Measurements from ENCODE around the gene RRBP1.
A peak's percentile ranks its signal among the peaks of the same experiment; 100 is the strongest.

RRBP1 gene

DNA sequence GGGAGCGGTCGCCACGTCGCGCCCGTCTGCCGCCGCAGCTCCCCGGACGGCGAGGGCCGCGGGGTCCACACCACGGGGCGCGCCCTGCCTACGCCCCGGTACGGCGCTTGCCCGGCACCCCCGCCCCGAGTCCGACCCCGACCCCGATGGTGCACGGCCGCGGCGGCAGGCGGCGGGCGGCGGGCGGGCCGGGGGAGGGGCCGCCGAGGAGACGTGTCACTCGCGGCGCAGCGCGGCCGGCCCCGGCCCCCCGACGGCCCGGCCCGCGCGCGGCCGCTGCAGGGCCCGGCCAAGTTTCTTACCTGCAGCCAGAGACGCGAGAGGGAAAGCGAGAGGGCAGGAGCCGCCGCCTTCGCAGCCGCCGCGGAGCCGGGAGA is 328 bp downstream of the RRBP1 start:
- no peak for DNase-seq

DNA sequence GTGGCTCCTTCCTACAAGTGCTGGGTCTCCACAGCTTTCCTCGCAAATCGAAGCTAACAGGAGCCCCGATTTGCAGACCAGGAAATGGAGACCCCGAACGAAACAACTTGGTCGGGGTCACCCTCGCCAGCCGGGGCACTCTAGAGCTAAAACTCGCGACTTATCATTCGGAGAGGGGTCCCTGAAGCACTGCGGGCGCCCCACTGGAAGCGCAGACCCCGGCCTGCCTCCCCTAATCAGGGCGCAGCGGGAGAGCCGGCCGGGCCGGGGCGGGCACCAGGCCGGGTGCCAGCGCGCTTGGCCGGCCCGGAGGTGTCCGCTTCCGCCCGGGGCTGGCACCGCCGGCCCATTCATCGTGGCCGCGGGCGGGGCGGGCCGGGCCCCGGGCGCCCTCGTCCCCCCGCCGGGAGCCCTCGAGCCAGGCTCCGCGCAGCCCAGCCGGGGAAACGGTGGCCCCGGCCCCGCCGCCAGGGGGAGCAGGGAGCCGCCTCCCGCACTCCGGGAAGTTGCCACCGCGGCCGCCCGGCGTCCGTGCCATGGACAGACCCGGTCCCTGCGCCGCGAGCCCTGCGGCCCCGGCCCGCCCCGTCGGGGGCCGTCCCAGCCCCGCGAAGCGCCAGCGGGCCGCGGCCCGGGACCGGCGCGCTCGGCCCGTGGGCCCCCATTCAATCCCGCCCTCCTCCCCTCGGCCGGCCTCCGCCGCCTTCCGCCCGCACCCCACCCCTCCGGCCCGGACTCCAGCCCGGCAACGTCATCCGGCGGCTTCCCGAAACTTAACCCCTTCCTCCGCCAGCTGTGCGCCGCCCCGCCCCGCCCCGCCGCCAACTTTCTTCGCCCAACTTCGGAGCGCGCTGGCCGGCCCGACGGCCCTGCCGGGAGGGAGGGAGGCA is 961 bp downstream of the RRBP1 start:
- peak in 1 of 2 experiments; percentile 87 for DNase-seq

DNA sequence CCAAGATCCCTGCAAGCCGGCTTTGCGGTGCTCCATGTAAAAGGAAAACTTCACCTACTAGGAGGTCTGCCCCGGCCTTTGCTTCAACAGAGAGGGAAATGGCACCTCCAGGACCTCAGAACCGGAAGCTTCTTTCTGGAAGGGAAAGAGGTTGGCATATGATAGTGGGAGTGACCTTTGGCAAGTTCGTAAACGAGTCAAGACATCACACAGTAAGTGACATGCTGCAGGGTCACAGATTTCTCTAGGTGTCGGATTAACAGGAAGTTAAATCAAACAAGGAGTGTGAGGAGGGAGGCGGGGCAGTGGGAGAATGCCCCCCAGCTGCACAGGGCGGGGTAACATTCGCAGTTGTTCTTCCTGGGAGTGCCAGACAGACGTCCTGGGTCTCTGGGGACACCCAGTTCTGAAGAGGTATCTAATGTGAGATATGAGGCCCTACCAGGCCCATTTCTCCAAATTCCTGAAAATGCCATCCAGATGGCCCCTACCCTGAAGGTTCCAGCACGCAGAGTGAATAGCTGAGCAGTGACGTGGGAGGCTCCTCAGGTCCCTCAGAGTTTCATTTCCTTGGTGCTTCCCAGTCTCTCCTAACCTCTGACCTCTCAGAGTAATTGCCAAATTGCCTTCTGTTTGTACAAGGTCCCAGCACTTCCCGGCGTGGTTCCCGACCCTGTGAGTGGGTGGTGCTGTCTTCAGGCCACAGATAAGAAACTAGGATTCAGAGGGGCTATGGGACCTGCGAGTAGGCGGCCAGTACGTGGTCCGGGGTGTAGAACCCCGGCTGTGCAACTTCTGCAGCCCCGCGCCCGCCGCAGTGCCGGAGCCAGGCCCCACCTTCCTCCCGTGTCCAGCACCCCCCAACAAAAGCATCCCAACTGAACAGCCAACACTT is 1.9 kb downstream of the RRBP1 start:
- no peak for DNase-seq

DNA sequence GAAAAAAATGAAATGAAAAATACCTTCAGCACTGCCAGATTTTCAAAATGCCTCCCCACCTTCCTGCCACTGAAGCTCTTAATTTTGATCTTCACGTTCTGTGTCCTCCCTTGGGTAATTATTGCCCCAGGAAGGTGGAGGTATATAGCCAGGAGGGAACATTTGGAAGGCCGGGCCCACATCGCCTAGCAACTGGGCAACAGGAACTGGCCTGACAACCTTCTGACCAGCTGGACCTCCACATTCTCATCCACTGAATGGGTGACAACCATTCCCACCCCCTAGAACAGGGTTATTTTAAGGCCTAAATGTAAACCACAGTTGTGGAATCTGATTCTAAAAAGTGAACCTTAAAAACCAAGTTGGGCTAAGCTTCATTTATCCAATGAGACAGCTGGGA is 3.2 kb downstream of the RRBP1 start:
- no peak for DNase-seq

DNA sequence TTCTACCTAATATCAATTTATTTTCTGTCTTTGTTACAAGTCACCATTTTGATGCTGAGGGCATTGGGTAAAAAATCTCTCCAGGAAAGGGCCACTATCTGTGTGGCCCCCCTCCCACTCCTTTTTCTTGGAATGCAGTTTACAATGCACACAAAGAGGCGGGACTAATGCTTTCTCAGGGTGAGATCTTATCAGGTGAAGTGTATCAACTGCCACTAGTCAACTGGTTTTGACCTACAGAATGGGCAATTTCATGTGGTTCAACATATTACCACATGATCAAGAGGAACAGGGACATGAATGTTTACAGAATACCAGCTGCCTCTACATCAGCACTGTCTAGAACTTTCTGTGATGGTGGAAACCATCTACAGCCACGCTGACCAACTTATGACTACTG is 3.7 kb downstream of the RRBP1 start:
- no peak for DNase-seq

DNA sequence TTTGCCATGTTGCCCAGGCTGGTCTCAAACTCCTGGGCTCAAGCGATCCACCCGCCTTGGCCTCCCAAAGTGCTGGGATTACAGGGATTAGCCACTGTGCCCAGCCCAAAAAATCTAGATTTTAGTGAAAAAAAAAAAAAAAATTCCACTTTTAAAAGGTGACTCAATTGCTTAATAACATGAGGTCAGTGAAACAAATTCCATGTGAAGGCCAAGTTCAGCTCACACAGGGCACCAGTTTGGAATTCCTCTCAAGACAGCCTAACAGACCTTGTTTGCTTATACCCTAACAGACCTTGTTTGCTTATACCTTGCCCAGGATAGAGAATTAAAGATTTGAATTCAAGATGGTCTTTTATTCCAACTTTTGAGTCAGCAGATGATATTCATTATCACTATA is 5.1 kb downstream of the RRBP1 start:
- DNase-seq, result no peak

DNA sequence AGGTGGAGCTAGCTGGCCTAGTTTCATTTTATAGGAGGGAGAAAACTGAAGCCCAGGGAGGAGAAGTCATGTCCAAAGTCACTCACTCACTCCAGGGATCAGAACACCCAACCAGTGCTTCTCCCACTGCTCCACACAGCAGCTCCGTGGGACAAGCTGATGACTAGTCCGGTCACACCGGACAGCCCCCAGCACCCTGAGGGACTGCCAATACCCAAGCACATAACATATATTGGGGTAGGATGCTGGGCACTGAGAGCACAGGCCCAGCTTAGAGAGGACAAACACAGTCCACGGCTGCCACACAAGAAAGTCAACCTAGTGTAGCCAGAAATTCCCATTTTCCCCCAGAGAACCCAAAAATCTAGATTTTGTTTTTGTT is 5.7 kb downstream of the RRBP1 start:
- DNase-seq, result no peak

DNA sequence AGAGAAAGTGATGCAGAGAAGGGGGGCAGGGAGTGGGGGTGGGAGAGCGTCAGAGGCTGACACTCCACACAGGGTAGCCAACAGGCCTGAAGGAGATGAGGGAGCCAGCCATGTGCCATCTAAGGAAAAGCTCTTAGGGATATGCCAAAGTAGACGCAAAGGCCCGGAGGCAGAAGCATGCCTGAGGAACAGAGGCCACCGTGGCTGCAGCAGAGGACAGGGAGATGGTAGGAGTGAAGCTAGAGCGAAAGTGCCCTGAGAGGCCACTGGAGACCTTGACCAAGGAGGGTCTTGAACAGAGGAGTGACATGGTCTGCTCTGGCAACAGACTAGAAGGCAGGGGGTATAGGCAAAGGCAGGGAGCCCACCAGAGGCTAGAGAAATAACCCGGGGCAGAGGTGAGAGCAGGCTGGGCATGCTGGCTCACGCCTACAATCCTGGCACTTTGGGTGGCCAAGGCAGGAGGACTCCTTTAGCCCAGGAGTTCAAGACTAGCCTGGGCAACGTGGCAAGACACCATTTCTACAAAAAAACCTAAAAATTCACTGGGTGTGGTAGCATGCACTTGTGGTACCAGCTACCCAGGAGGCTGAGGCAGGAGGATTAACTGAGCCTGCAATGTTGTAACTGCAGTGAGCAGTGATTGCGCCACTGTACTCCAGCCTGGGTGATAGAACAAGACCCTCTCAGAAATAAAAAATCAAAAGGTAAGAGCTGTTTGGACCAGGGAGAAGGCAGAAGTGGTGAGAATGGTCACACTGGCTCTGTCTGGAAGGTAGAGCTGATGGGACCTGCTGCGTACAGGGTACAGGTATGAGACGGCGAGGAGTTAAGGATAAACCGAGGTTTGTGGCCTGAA is 6.3 kb downstream of the RRBP1 start:
- no peak for DNase-seq

DNA sequence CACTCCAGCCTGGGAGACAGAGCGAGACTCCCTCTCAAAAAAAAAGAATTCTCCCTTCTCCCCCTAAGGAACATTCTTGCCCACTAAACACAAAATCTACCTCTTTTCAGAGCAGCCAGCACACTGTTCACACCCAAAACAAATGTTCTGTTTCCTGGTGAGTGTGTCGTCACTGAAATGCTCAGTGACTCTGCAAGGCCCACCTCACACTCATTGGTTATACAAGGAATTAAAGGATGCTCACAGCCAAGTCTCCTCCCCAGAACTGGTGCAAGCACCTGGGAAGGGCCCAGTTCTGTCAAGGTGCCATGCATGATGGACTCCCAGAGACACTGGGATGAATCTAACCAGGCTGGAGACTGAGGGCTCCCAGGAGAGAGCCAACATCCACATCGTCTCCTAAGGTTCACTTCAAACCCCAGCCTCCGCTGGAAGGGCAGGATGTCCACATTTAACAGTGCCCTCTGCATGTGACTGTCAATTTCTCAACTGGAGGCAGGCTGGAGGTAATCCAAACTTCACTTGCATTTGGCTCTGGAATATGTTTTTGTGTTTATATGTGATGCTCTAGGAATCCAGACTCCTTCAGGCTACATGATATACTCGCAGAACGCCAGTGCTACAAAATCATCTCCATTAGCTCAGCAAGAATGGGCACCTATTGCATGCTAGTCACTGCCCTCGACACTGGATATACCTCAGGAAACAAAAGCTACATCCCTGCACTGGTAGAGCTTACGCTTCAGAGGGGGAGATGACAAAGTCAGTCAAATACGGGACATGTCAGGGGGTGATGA is 7.1 kb downstream of the RRBP1 start:
- DNase-seq, result no peak

DNA sequence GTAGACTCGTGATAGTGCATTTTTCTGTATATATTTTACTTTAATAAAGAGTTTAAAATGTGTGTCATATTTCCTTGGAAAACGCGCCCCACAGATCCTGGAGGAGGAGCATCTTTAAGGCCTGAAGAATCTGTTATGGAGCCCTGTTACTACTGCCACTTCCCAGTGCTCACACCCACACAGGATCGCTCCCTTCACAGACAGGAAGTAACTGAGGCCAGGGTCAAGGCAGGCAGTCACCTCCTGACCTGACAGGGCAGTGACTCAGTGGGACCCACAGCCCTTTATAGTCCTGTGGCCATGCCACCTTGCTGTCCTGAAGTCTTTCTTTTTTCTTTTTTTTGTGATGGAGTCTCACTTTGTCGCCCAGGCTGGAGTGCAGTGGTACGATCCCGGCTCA is 9.0 kb downstream of the RRBP1 start:
- DNase-seq, result no peak

DNA sequence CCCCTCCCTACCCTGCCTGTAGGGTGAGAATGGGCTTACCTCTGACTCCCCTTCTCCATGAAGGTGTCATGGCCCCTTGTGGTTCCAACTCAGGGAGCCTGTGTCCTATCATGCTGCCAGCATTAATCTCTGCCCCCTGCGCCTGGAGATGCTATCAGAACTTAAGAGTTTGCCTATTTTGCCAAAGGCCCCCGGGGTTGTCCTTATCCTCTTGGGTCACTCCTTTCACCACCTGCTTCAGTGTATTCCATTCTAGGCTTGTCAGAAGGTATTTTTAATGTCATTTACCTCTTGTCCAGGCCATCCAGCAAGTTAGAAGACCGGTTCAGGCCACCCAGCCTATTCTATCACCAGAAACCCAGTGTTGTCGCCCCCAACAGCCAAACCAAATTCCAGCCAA is 10.5 kb downstream of the RRBP1 start:
- DNase-seq, result no peak

DNA sequence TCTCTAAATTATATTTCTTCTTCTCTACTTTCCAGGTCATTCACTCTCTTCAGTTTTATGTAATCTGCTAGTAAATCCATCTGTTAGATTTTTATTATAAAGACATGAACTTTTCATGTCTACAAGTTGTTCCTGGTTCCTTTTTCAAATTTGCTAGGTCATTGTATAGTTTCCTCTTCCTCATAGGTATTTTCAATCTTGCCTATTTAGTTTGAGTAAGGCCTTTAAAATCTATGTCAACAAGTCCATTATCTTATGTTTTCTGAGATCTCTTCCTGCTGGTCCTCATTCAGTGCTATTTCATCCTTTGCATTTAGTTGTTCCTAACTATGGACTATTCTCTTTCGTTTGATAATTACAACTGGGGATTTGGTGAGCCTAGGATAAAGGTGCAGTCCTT is 11.0 kb downstream of the RRBP1 start:
- no peak for DNase-seq

DNA sequence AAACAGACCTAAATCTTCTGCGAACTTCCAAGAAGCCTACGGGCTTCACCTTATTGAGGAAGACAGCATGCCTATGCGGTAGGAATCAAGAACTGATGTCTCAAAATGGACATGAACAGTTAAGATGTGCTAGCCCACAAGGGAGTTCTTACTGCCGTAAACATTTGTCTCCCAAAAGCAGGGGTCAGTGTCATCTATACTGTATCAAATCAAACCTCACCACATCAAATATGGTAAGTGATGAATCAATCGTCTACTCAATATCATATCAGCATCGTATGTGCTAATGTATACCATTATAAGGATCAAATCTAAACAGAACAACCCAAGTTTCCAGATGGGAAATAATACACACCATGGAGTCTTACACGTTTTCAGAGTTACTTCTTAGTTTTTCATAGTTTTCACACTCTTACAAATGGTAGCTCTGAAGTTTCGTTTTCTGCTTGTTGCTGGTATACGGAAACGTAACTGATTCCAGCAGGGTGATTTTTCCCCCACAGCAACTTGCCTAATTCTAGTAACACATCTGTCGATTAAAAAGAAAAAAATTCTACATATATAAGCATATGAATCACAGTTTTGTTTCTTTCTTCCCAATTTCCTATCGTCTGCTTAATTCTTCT is 12.6 kb downstream of the RRBP1 start:
- no peak for DNase-seq

DNA sequence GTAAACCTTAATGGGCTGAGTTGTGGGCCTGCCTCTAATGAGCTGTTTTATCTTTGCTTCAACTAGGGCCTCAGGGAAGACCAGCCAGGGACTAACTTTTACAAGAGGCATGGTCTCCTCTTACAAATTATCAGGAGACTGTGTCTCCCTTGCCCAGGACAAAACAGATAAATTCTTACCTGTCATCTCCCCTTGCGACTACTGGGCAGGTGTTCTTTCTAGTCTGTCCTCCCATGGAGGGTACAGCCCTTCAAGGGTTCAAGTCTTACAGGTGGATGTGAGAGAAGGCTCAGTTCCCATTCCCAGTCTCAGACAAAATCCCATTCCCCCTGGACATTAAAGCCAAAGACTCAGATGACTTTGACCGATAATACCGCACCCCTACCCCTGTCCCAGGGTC is 13.6 kb downstream of the RRBP1 start:
- DNase-seq, result no peak

DNA sequence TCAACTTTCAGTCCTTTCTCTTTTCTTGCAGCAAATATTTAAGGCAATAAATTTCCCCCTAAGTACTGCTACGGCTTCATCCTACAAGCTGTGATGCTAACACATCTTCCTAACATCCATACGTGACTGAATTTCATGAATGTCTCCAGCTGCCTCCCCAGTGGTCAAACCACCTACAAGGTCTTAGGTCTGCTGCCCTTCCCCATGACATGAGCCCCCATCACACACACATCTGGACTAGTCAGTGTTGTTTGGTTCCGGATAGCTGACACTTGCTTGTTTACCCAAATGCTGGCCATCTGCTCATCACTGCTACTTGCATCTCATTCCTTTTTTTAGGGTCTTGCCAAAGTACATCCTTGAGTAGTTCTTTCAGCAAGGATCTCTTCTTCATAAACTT is 14.6 kb downstream of the RRBP1 start:
- no peak for DNase-seq

DNA sequence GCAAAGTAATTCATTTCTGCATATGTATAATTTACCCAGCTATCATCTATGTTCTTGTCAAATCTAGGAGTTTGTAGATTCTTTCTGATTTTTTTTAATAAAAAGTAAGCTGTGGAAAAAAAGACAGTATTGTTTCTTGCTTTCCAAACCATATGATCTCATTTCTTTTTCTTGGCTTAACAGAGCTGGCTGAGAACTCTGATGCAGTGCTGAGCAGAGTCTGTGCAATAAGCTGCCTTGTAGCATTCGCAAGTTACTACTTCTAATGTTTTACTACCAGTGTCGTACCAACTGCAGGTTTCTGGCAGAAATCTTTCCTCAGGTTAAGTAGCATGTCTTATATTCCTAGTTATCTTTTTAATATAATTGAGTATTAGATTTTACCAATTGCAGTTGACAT is 15.6 kb downstream of the RRBP1 start:
- DNase-seq, result no peak

DNA sequence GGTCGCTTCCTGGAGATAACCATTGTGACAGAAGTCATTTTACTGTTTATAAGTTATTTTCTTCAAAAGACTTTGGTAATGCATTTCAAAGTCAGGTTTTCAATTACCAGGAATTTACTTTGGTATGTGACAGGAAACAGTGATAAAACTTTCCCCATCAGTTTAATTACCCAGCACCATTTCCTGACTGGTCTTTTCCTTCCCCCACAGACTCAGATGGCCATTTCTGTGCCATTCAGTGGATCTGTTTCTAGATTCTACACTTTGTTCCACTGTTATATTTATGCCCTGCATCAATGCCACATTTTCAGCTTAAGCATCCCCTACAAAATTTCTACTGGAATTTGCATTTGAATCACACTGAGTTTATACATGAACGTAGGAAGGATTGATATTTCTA is 16.3 kb downstream of the RRBP1 start:
- no peak for DNase-seq

DNA sequence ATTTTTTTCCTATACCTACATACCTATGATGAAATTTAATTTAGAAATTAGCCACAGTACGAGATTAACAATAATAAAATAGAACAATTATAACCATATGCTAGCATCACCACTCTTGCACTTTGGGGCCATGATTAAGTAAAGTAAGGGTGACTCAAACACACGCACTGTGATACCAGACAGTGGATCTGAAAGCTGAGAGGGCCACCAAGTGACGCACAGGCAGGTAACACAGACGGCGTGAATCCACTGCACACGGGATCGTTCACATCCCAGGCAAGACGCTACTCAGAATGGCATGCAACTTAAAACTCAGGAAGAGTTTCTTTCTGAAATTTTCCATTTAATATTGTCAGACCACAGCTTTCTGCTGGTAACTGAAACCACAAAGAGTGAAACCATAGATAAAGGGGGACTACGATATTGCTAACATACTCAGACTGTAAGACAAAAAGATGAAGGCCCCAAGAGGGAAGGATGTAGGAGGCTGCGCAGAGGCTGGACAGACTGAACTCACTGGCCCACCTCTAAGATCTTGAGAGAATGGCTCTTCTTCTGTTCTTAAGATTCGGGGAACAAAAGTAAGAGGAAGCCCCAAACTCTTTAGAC is 17.9 kb downstream of the RRBP1 start:
- DNase-seq, result no peak

DNA sequence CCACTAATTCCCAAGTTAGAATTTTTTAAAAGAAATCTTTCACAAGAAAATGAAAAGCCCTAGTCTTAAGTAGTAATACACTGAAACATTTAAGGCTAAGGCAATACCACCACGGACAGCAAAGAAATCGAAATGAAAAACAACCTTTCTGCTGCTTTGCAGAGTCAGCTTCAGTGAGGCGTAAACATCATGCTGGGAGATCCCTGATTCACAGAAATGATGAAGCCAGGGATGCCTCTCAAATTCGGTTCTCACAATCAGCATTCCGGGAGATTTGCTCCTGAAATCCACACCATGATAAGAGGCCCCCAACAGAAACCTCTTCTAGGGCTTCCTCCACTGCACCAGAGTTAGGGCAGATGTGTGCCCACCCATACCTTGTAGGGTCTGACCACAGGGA is 18.6 kb downstream of the RRBP1 start:
- no peak for DNase-seq

DNA sequence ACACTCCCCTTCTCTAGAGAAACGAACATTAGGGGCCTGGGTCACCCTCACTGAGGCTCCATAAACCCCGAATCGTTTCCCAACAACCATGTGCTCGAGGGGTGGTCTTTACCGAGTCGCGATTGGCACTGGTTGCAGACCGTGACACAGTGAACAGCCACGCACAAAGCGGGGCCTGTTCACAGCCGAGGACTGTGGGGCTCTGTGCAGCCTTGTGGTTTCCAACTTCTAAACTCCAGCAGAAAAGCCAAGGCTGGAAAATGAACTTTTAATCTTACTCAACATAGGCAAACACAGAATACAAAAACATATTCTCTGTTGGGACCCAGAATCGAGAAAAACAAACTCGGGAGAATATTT is 19.0 kb downstream of the RRBP1 start:
- DNase-seq, result no peak

DNA sequence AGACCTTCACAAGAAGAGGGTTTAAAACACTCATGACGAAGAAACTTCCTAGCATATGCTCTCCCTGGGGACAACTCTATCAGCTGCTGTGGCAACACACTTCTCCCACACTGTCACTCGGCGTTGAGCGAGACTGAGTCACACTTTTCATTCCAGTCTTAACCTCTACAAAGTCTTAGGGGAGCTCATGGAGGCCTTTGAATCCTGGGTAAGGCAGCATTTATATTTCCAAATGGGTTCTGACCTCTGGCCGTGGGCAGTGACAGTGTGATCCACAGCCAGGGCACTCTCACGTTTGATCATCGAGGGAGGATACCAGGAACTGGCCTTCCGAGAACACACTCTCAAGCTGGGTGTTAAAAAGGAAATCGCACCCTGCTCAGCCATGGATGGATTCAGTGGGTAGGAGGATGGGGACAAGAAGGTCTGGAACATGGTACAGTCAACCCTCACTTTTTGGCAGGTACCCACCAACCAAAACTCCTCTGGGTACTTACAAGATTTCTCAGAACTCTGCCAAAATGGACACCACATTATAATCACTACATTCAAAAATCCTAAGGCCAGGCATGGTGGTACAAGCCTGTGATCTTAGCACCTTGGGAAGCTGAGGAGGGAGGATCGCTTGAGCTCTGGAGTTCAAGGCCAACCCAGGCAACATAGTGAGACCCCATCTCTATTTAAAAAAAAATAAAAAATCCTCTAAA is 19.6 kb downstream of the RRBP1 start:
- DNase-seq, result no peak

All from NCI-H526 (cell line).